A673 (cell line): Measurements from ENCODE around the gene RIMS1.

Experiments used
- EZH2 ChIP-seq: fragments of 200-600 bp; sonication (generic); IDR thresholded peaks from 2 replicates; pipeline ENCODE4 v1.6.1; 2017; ENCODE audit warnings: borderline replicate concordance, low read depth, mild to moderate bottlenecking, mixed read lengths, antibody characterized with exemption, low read length; ENCODE audit not compliant: poor library complexity, severe bottlenecking
- TF ChIP-seq, protein P1 (sequence below): fragments of 300-800, 200-600 bp; sonication (generic); conservative IDR thresholded peaks from 2 replicates; pipeline ENCODE4 v1.5.1; 2017; ENCODE audit warnings: low read depth, mild to moderate bottlenecking, antibody characterized with exemption, low read length, moderate library complexity, mixed read lengths

DNA sequence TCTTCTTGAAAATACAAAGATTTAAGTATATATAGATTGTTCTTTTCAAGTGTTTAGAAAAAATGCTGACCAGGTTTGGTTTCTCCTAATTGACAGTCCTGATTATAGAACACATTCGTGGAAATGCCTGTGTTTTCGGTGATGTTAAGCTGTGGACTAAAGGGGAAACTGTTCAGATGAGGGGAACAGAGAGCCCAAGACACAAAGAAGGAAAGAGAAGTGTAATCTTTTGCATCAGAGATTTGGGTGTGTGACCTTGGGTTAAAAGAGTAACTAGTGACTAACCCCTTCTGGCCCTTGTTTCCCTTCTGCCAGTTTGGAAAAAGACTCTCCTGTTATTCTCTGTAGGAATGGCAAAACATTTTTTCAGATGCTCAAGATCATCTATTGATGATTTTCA, 331.3 kb downstream of the RIMS1 start:
- TF ChIP-seq, protein P1, sequence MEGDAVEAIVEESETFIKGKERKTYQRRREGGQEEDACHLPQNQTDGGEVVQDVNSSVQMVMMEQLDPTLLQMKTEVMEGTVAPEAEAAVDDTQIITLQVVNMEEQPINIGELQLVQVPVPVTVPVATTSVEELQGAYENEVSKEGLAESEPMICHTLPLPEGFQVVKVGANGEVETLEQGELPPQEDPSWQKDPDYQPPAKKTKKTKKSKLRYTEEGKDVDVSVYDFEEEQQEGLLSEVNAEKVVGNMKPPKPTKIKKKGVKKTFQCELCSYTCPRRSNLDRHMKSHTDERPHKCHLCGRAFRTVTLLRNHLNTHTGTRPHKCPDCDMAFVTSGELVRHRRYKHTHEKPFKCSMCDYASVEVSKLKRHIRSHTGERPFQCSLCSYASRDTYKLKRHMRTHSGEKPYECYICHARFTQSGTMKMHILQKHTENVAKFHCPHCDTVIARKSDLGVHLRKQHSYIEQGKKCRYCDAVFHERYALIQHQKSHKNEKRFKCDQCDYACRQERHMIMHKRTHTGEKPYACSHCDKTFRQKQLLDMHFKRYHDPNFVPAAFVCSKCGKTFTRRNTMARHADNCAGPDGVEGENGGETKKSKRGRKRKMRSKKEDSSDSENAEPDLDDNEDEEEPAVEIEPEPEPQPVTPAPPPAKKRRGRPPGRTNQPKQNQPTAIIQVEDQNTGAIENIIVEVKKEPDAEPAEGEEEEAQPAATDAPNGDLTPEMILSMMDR = no peak
- no peak for TF ChIP-seq EZH2
